DMS53 (cell line): ENCODE measurements around the gene MESD.

Source experiments
- DNase-seq: peaks from one replicate; lab custom pipeline; 2025; lab: John Stamatoyannopoulos, UW

Gene MESD

GRCh38 chr15:81014446-81015093, 25.0 kb upstream of the MESD start:
- DNase-seq, result no peak

GRCh38 chr15:81013396-81013929, 23.8 kb upstream of the MESD start:
- no peak for DNase-seq

DNA sequence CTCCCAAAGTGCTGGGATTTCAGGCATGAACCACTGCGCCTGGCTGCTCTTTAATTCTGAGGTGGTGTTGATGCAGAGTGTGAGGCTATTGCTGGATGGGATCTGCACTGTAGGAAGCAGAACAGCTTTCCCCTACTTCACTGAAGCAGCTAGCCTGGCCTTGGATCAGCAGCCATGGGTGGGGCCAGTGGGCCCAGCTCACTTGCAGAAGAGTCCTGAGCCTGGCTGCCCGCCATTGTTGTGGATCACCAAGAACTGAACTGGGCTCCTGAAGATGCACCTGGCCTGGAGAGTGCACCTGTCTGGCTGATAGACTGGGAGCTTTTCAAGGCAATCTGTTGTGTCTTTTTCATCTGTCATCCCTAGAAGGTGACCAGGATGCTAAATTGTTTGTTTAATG, 23.0 kb upstream of the MESD start:
- no peak for DNase-seq

- no peak for DNase-seq
Observed at GRCh38 chr15:81011593-81011992, 22.0 kb upstream of the MESD start.

DNA sequence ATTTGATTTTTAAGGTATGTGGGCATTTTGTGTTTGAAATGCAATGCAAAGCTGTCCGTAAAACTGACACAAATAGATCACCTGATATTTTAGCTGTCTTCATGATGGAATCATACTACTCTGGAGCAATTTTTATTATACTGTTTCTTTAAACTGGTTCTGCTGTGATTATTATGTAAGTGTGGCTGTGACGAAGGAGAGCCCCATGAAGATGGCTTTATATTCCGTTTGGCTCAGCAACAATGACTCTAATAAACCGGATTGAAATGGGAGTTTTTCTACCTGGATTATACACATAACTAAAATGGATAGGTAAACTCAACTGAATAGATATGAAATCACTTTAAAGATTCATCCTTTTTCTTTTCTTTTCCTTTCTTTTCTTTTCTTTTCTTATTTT, 20.5 kb upstream of the MESD start:
- DNase-seq, result no peak

DNA sequence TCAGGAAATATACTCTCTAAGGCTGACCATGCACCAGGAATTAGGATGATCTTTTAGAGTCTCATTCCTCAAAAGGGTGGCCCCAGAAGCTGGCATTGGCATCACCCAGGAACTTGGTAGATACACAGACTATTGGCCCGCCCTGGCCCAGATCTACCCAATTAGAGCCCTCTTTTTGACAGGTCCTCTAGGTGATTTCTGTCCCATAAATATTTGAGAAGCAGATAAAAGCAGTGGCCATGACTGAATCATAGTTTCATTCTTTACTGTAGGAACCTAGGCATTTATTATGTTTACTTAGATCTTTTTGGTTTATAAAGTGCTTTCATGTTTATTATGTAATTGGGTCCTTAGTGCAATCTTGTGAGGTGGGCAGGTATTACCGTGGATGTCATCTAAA, 18.7 kb upstream of the MESD start:
- no peak for DNase-seq

DNA sequence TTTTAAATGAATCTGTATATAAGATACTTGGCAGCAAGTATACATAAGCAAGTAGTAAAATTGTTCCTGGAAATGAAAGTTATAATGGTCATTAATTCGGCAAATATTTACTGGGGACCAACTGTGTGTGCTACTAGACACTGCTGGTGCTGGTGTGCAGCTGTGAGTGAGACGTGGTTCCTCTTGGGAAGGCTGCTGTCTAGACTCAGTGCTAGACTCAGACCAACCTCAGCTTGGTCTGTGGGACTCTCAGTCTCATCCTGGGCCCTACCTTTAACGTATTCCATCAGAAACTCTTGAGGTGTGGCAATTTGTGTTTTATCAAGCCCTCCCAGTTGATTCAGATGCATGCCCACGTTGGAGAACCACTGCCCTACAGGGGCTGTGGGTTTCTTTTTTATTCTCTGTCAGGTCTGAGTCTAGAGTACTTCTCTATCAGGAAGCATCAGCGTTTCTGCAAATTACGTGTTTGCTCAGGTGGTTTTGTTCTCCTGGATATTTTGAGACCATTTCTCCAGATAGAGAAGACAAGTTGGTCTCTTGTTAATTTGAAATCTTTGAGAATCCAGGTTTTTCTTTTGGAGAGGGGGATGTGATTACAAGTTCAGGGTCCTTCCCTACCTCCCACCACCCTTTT, 17.9 kb upstream of the MESD start:
- no peak for DNase-seq

- no peak for DNase-seq
Observed at GRCh38 chr15:81006124-81006523, 16.5 kb upstream of the MESD start.

- no peak for DNase-seq
Observed at GRCh38 chr15:81003097-81003350, 13.4 kb upstream of the MESD start.

DNA sequence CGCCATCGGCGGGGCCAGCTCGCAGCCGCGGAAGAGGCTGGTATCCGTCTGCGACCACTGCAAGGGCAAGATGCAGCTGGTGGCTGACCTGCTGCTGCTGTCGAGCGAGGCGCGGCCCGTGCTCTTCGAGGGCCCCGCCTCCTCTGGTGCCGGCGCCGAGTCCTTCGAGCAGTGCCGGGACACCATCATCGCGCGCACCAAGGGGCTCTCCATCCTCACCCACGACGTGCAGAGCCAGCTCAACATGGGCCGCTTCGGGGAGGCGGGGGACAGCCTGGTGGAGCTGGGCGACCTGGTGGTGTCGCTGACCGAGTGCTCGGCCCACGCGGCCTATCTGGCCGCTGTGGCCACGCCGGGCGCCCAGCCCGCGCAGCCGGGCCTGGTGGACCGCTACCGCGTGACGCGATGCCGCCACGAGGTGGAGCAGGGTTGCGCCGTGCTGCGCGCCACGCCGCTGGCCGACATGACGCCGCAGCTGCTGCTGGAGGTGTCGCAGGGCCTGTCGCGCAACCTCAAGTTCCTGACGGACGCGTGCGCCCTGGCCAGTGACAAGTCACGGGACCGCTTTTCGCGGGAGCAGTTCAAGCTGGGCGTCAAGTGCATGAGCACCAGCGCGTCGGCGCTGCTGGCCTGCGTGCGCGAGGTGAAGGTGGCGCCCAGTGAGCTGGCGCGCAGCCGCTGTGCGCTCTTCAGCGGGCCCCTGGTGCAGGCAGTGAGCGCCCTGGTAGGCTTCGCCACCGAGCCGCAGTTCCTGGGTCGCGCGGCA, 12.9 kb upstream of the MESD start:
- DNase-seq, result peak; percentile 39

DNA sequence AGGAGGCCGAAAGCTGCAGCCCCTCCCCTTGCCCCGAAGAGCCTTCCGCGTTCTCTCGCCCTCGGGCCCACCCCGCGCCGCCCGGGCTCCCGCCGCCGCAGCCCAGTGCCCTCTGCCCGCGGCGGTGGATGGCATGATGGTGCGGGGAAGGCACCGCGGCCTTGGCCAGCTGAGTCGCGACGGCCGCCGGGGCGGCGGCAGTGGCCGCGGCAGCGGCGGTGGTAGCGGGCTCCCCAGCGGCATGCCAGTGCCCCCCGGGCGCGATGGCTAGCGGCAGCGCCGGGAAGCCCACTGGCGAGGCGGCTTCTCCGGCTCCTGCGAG, 12.4 kb upstream of the MESD start:
- DNase-seq, result no peak

GRCh38 chr15:81001152-81002008, 11.8 kb upstream of the MESD start:
- peak; percentile 78 for DNase-seq

DNA sequence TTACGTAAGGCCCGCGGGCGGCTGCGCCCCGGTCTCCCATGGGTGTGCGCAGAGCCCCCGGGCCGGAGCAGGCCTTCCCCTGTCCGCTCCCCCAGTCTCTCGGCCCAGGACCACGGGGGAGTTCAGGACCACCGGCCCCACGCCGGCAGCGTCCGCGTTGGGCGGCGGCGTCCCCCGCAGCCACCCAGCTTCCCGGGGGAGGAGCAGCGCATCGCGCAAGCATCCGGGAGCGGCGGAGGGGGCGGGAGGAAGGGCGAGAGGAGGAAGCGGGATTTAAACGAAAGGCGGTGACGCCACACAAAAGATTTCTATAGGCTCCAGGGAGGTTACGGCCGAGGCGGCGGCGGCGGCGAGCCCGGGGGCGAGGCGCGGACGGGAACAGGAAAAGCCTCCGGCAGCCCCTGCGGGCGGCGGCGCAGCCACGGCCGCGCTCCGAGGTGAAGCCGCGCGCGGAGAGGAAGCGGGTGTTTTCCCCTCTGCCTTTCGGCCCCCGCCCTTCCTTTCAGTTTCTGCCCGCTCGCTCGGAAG, 11.1 kb upstream of the MESD start, which contains the start of gene TLNRD1:
TSS of gene TLNRD1 (plus strand) at position 300 of the 528 bp plus-strand sequence. CDS start 1,349 bp downstream, outside the sequence.
- DNase-seq, result peak; percentile 92

- DNase-seq, result peak; percentile 76
Observed at GRCh38 chr15:81000144-81000623, 10.6 kb upstream of the MESD start.

GRCh38 chr15:80999623-81000036, 10.0 kb upstream of the MESD start:
- peak; percentile 85 for DNase-seq

DNA sequence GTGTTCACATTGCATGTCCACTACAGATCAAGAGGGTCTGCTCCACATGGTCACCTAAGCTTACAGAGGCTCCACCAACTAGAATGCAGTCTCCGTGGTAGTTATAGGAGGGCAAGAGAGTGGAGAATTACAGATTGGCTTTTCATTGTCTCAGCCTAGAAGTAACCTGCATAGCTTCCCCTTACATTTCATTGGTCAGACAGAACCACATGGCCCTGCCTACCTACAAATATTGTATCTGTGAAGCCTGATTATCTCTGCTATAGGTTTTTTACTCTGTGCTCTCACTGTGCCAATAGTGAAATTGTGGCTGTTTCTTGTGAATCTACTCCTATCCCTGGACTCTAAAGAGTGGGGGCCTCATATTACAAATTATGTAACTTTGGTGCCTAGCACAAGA, 8.6 kb upstream of the MESD start:
- DNase-seq, result no peak

GRCh38 chr15:80997692-80998091, 8.1 kb upstream of the MESD start:
- DNase-seq, result no peak

- peak; percentile 51 for DNase-seq
Observed at GRCh38 chr15:80996247-80996646, 6.6 kb upstream of the MESD start.

- DNase-seq, result no peak
Observed at GRCh38 chr15:80992441-80992840, 2.8 kb upstream of the MESD start.

- DNase-seq, result no peak
Observed at GRCh38 chr15:80992006-80992405, 2.4 kb upstream of the MESD start.

GRCh38 chr15:80991421-80991820, 1.8 kb upstream of the MESD start:
- DNase-seq, result no peak

- DNase-seq, result no peak
Observed at GRCh38 chr15:80990955-80991354, 1.3 kb upstream of the MESD start.
